LNCAP (cell line): ENCODE data around the gene B3GALNT2.

ENCODE experiments used
- CTCF ChIP-seq: fragments of 450-650 bp; IDR thresholded peaks from 2 replicates; pipeline ENCODE4 v1.5.1; 2017; ENCODE audit warnings: mild to moderate bottlenecking

B3GALNT2 gene

GRCh38 chr1:235403593-235403992 is 100.7 kb downstream of the B3GALNT2 start:
- no peak for TF ChIP-seq CTCF

GRCh38 chr1:235402457-235403200 is 101.6 kb downstream of the B3GALNT2 start:
- TF ChIP-seq CTCF, result no peak

GRCh38 chr1:235401251-235401650 is 103.0 kb downstream of the B3GALNT2 start:
- no peak for TF ChIP-seq CTCF
